Choroid plexus epithelial cell (primary cell): Measurements from ENCODE around the gene MRPS26.

ENCODE experiments used
- DNase-seq: peaks from one replicate; pipeline ENCODE4 v3.0.0-alpha.2; 2010; ENCODE audit warnings: low read depth
- H3K4me3 ChIP-seq: 2 replicates; pipeline ENCODE4 v1.5.1; 2011; ENCODE audit warnings: low read depth, mild to moderate bottlenecking, control low read depth, low read length, moderate library complexity
- CTCF ChIP-seq: conservative IDR thresholded peaks from 2 replicates; pipeline ENCODE4 v1.5.1; 2011; ENCODE audit warnings: low read depth, mild to moderate bottlenecking, control low read depth, inconsistent platforms, low read length, moderate library complexity

Gene MRPS26

GRCh38 chr20:3045816-3046676 is at the start of gene MRPS26:
TSS of gene MRPS26 (plus strand) at chr20:3046052. CDS start at chr20:3046069, 17 bp downstream.
- TF ChIP-seq CTCF: no peak
- peak within 1 kb of the TSS; percentile 85 for H3K4me3 ChIP-seq
- DNase-seq: peak; percentile 83

- TF ChIP-seq CTCF: no peak
- no peak for DNase-seq
- no peak overlapping the region for H3K4me3 ChIP-seq
These were observed 47.1 kb upstream of the MRPS26 start for GRCh38 chr20:2998728-2999127.

GRCh38 chr20:3000852-3001523 is 44.9 kb upstream of the MRPS26 start:
- no peak overlapping the region for H3K4me3 ChIP-seq
- DNase-seq: peak; percentile 81
- TF ChIP-seq CTCF: peak; percentile 46

GRCh38 chr20:3003416-3003815 is 42.4 kb upstream of the MRPS26 start:
- no peak for TF ChIP-seq CTCF
- no peak for DNase-seq
- no peak overlapping the region for H3K4me3 ChIP-seq

GRCh38 chr20:3010985-3011723 is 34.7 kb upstream of the MRPS26 start:
- peak; percentile 74 for DNase-seq
- TF ChIP-seq CTCF: no peak

GRCh38 chr20:3011752-3012151 is 34.1 kb upstream of the MRPS26 start:
- no peak for DNase-seq
- TF ChIP-seq CTCF: no peak
- no peak overlapping the region for H3K4me3 ChIP-seq

More at GRCh38 chr20:3010985-3011723, 34.7 kb upstream of the MRPS26 start:
- no peak overlapping the region for H3K4me3 ChIP-seq
